ENCODE data around the gene MMP8. TPM values are rescaled to one million over a fixed set of nuclear protein-coding genes. Genes with fewer than 3 reads are reported as not detected.

The MMP8 gene, protein sequence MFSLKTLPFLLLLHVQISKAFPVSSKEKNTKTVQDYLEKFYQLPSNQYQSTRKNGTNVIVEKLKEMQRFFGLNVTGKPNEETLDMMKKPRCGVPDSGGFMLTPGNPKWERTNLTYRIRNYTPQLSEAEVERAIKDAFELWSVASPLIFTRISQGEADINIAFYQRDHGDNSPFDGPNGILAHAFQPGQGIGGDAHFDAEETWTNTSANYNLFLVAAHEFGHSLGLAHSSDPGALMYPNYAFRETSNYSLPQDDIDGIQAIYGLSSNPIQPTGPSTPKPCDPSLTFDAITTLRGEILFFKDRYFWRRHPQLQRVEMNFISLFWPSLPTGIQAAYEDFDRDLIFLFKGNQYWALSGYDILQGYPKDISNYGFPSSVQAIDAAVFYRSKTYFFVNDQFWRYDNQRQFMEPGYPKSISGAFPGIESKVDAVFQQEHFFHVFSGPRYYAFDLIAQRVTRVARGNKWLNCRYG
- total RNA-seq: 0.11 TPM in 1 of 2 replicates, not detected in the other

DNA sequence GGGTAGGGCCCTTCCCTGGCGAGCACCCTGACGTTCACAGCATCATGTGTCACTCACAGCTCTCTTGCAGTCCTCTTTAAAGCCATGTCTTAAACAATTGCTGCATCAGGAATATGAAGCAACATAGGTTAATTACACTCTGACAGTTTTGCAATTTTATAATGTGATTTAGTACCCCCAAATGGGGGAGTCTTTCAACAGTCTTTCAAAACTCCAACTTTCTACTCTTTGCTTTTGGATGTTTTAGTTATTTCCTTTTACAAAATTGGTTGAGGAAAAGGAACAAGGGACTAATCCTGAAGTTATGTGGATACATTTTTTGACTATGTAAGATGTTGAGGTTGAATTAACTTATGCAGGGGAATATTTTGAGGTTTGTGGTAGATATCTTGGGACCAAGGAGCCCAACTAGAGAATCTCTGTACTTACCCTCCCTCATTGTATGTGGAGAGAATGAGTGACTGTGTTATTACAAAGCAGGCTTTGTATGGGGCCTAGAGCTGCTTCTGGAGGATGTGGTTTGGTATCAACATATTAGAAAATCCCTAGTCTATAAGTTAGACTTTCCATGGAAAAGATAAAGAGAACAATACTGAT, at the start of gene MMP8:
Gene MMP8 (minus strand): TSS at position 51 of the 597 bp plus-strand sequence. CDS start 99 bp downstream, outside the sequence.

DNA sequence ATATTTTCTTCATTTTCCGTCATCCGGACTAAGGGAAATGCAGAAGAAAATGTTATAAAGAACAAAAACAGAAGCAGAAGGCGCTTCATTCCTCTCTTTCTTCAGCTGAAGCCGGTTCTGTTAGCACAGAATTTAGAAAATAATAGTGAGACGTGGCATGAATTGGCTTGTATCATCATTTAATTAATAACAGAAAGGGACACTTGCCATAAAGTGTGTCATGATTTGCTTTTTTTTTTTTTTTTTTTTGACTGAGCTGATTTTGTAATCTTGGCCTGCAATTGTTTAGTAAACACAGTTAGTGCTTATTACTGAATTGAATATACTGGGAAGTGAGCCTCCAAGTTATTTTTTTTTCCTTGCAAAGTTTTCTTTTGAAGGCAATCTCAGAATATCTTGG, 19.1 kb downstream of the MMP8 start, which contains the start of gene MMP27:
Gene MMP27 (minus strand): TSS at position 144 of the 400 bp plus-strand sequence. CDS start 55 bp downstream, at position 89.

Other genes with a start within 250 kb of the MMP8 start
- gene MMP7, start 194.2 kb downstream of the MMP8 start, total RNA-seq: not detected in 2 replicates
- gene MMP20, start 99.6 kb downstream of the MMP8 start, total RNA-seq: not detected in 2 replicates
- not detected in 2 replicates for gene MMP27, start 19.2 kb downstream of the MMP8 start, total RNA-seq
- 1.2 and 1.9 TPM in 2 replicates for gene MMP10, start 55.7 kb upstream of the MMP8 start, total RNA-seq
- gene MMP1, start 73.2 kb upstream of the MMP8 start, total RNA-seq: 221 and 608 TPM in 2 replicates
- gene MMP3, start 118.7 kb upstream of the MMP8 start, total RNA-seq: 54.4 and 65.3 TPM in 2 replicates
- gene MMP12, start 150.0 kb upstream of the MMP8 start, total RNA-seq: 0.11 TPM in 1 of 2 replicates, not detected in the other
- gene MMP13, start 230.8 kb upstream of the MMP8 start, total RNA-seq: 0.11 TPM in 1 of 2 replicates, not detected in the other

All from uterine smooth muscle cell (primary cell).